ENCODE data around the gene LMF1.

The LMF1 gene

DNA sequence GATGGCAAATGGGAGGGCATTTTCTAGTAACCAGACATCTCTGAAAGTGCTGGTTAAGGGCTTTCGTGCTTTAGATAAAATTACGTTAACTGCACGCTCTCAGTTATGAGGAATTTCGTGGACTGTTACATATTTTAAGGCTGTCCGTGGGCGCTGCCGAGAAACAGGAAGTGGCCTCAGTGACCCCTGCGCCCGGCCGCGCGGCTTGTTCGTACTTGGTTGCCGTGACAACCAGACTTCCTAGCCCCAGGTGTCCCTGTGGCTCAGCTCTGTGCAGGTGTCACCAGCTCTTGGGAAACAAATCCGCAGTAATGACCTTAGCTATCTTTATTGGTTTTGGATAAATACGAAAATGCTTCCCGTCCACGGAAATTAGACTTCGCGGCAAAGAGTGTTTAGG is 52.7 kb downstream of the LMF1 start:
- H3K36me3 ChIP-seq (ENCODE audit: control insufficient read depth, low read length), result peaks cover under 1% of the 10 kb centered on the region; the same call in 1 of the 2 replicates
- H3K4me2 ChIP-seq (ENCODE audit: low read length), result no peak overlapping the region
- no peaks in the 10 kb centered on the region for H3K9me3 ChIP-seq (ENCODE audit: control insufficient read depth, insufficient read depth, low read length)
- no peaks in the 10 kb centered on the region for H3K27me3 ChIP-seq (ENCODE audit: control insufficient read depth, low read length)
- H3K4me3 ChIP-seq (ENCODE audit: low read length), result no peak overlapping the region
- no peaks in the 10 kb centered on the region for H3K79me2 ChIP-seq (ENCODE audit: control insufficient read depth, low read length)
- no peak overlapping the region for H3K27ac ChIP-seq (ENCODE audit: low read depth, low read length)
- no peaks in the 10 kb centered on the region for H4K20me1 ChIP-seq (ENCODE audit: control insufficient read depth, insufficient read depth, low read depth, low read length)
- no peak for TF ChIP-seq CTCF (IDR thresholded peaks at IDR 0.05; ENCODE audit: low read depth, low read length, poor library complexity, severe bottlenecking)
- no peak for TF ChIP-seq EZH2phosphoT487 (IDR thresholded peaks at IDR 0.05; ENCODE audit: borderline replicate concordance, low read length)
- H3K4me1 ChIP-seq (ENCODE audit: control insufficient read depth, low read length), result no peaks in the 10 kb centered on the region
- H3K9me2 ChIP-seq (replicated peaks; ENCODE audit: control insufficient read depth, low read length), result no peaks in the 10 kb centered on the region
- H3F3A ChIP-seq (ENCODE audit: control insufficient read depth, insufficient read depth), result no peaks in the 10 kb centered on the region

DNA sequence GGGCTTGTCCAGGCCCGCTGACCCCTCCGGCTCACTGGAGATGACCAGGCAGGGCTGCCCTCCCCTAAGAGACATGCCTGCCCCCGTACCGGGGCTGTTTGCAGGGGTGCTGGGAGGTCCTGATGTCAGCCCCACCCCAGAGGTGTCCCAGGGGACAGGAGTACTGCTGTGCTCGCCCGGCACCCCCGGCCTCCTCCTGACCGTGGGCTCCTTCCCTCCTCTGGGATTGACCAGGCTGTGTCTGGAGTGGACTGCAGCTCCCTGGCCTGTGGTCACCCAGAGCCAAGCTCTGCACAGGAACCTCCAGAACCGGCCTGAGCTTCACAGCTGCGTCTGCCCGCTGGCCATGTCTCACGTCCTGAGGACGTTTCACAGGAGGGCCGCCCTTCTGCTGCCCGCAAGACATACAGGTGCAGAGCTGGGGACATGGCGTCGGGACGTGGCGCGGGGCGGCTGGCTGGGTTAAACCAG is 53.2 kb downstream of the LMF1 start:
- TF ChIP-seq EZH2phosphoT487 (IDR thresholded peaks at IDR 0.05; ENCODE audit: borderline replicate concordance, low read length), result no peak
- TF ChIP-seq CTCF (IDR thresholded peaks at IDR 0.05; ENCODE audit: low read depth, low read length, poor library complexity, severe bottlenecking), result no peak
- Histone ChIP-seq H3K9me3 (ENCODE audit: control insufficient read depth, insufficient read depth, low read length) (no peaks in the 10 kb centered on the region), H3K4me3 (ENCODE audit: low read length) (no peak overlapping the region), H3K79me2 (ENCODE audit: control insufficient read depth, low read length) (no peaks in the 10 kb centered on the region), H3K27me3 (ENCODE audit: control insufficient read depth, low read length) (no peaks in the 10 kb centered on the region), H4K20me1 (ENCODE audit: control insufficient read depth, insufficient read depth, low read depth, low read length) (no peaks in the 10 kb centered on the region), H3K36me3 (ENCODE audit: control insufficient read depth, low read length) (no peaks in the 10 kb centered on the region), H3K27ac (ENCODE audit: low read depth, low read length) (no peak overlapping the region), H3K4me2 (ENCODE audit: low read length) (no peak overlapping the region), H3K4me1 (ENCODE audit: control insufficient read depth, low read length) (no peaks in the 10 kb centered on the region), H3K9me2 (replicated peaks; ENCODE audit: control insufficient read depth, low read length) (no peaks in the 10 kb centered on the region), H3F3A (ENCODE audit: control insufficient read depth, insufficient read depth) (no peaks in the 10 kb centered on the region)

DNA sequence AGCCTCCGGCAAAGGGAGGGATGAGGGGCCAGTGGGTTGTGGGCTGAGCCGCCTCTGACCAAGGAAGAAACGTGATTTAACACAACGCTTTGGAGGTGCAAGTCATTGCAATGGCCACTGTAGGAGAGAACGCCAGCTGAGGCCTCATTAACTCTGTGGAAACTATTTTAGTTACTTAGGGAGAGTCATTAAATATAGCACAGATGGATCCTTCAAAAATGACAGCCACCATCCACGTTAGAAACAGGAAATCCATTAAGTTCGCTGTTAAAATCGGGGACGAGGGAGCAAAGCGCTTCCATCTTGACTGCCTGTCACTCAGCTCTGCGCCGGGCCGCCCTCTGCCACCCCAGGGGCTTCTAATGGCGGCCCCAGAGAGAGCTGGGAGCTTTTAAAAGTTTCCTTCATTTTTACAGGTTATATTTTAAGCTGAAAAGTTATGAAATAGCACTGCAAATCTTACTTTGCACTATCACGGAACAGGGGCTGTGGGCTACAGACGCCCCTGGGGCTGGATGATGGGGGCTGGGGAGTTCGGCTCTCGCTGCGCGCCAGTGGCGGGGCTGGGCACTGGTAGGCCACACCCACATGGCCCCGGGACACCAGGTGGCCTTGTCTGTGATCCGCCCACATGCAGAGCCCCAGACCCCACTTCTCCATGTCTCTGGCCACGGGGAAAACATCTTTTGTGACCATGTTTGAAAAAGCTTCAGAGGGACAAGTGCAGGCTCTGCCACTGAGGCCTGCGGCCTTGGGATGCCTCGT is 54.6 kb downstream of the LMF1 start:
- Histone ChIP-seq H3K4me2 (ENCODE audit: low read length) (no peak overlapping the region), H3K9me3 (ENCODE audit: control insufficient read depth, insufficient read depth, low read length) (no peaks in the 10 kb centered on the region), H3F3A (ENCODE audit: control insufficient read depth, insufficient read depth) (no peaks in the 10 kb centered on the region), H3K79me2 (ENCODE audit: control insufficient read depth, low read length) (no peaks in the 10 kb centered on the region), H4K20me1 (ENCODE audit: control insufficient read depth, insufficient read depth, low read depth, low read length) (no peaks in the 10 kb centered on the region), H3K4me3 (ENCODE audit: low read length) (no peak overlapping the region), H3K27me3 (ENCODE audit: control insufficient read depth, low read length) (no peaks in the 10 kb centered on the region), H3K36me3 (ENCODE audit: control insufficient read depth, low read length) (no peaks in the 10 kb centered on the region), H3K27ac (ENCODE audit: low read depth, low read length) (no peak overlapping the region), H3K9me2 (replicated peaks; ENCODE audit: control insufficient read depth, low read length) (no peaks in the 10 kb centered on the region), H3K4me1 (ENCODE audit: control insufficient read depth, low read length) (no peaks in the 10 kb centered on the region)
- TF ChIP-seq EZH2phosphoT487 (IDR thresholded peaks at IDR 0.05; ENCODE audit: borderline replicate concordance, low read length), result no peak
- no peak for TF ChIP-seq CTCF (IDR thresholded peaks at IDR 0.05; ENCODE audit: low read depth, low read length, poor library complexity, severe bottlenecking)

All from DOHH2 (cell line).